T follicular helper cell (primary cell): ENCODE measurements around the gene DIO1.

Source experiments
- DNase-seq: peaks from one replicate; pipeline ENCODE4 v3.0.0-alpha.2; 2020; ENCODE audit warnings: low read depth

DIO1 gene

DNA sequence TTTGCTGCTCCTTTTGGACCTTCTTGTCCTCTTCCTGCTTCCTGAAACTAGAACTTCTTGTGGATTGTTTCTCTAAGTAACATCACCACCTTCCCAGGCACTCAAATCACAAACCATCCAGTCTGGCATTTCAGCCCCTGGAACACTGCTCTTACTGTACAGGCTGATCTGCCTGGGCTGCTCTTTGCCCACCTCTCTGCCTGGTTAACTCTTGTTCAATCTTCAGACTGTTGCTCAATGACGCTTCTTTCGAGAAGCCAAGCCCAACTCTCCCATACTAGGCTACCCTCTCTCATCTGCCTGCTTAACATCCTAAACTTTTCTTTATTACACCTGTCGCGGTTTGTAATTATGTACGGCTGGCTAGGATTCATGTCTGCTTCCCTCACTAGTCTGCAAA, 657 bp downstream of the DIO1 start:
- DNase-seq = no peak

DNA sequence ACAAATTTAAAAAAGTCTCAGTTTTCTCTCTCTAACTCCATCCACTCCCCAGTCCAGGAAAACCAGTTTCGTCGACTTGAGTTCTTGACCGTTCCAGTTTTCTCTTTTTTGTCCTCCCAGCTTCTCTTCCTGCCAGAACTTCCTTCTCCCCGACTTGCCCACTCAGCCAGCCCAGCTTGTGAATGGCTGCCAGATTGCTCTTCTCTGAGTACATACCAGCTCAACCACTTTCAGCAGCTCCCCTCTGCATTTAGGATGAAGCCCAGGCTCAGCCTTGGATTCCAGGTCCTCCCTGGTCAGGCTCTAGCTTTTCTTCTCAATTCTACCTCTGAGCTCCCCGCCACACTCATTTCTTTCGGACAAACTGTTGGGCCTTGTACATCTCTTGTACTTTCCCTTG, 1.4 kb downstream of the DIO1 start:
- DNase-seq = no peak

DNA sequence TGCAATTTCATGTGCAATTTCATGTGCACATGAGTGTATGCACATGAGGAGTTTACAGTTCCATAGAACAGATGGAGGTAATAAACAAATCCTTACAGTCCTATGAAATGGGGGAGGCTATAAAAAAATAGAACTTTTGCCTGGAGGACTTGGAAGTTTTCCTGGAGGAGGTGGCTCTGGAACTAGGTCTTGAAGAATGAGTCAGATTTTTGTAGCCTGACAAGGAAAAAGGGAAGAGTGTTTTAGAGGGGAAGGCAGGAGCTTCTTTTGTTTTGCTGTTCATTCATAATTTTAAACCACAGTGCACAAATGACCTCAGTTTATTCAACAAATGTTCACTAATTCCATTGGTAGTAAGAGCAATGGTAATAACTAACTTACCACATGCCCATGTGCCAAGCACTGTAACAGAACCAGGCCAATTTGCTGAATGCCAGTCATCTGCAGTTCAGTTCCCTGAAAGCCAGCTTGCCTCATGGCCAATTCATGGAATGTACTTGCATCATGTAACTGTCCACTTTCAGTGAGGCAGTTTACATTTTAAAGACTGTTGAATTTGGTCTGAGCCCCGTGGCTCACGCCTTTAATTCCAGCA, 2.7 kb downstream of the DIO1 start:
- DNase-seq = no peak

DNA sequence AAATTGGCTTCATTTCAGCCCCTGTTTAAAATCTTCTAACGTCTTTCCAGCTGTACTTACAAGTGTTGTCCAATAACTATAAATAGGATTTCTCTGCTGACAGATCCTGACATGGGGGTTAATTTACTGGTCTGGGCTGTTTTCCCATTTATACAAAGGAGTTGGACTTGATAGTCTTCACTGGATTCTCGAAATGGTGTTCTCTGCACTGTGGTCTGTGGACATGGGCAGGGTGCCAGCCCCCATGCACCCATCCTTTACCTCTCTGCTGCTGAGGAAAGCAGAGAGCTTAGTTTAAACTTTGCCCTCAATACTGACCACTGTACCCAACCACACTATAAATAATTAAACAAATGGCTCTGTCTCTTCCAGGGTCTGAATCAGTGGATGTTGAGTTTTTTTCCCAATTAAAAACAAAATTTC, 5.2 kb downstream of the DIO1 start:
- no peak for DNase-seq

DNA sequence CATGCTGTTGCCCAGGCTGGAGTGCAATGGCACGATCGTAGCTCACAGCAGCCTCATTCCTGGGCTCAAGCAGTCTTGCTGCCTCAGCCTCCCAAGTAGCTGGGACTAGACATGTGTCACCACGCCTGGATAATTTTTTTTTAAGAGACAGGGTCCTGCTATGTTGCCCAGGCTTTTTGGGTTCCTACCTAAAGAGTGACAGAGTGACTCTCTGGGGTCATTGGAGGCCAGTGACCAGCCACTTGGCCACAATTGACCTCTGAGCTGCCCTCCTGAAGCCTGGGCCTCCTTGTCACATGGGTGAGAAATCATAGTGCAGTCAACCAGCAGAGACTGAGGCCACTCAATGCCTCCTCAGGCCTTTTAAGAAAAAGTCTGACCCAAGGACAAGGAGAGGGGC, 5.7 kb downstream of the DIO1 start:
- DNase-seq = no peak

DNA sequence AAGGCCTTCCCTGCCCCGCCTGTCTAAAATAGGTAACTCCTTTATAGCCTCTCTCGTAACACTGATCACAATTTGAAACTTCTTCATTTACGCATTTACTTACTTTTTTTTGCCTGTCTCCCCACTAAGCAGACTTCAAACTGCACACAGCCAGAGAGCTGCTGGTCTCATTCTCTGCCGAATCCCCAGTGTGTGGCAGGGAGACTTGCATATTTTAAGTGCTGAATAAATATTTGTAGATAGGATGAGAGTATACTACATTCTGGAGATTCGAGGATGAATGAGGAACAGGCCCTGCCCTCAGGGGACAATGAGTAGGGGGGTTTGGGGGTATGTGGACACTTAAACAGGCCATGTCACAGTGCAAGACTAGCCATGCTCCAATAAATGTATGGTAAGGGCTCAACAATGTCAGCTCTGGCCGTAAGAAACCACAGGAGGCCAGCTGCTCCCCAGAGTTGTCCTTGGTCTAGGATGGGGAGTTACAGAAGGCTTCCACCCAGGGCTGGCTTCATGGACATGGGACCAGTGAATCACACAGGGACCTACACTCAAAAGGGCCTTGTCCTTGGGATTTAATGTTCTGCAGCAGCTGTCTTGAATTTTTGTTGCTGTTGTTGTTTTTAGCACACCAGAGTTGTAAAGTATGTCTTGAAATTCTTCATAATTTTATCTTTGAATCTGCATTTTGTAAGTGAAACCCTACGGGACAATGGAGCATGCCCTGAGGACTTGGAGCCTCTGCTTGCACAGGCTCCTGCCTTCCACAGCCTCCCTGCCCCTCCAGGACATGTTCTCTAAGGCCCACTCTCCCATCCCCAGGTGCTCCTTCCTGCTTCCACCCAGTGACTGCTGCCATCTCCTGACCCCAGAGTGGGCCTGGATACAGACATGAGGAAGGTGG, 8.5 kb downstream of the DIO1 start:
- no peak for DNase-seq

DNA sequence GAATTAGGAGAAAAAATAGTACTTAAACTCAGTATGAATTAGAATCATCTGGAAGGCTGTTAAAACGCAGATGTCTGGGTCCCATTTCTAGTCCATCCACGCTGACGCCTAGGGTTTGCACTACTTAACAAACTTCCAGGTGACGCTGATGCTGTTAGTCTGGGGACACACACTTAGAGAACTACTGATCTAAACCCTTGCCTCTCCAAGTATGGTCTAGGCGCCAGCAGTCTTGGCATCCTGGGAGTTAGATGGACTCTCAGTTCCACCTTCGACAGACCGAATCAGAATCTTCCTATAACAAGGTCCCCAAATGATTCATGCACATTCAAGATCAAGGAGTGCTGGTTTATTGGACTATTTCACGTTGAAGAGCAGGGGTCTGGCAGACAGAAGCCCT, 11.5 kb downstream of the DIO1 start:
- no peak for DNase-seq

DNA sequence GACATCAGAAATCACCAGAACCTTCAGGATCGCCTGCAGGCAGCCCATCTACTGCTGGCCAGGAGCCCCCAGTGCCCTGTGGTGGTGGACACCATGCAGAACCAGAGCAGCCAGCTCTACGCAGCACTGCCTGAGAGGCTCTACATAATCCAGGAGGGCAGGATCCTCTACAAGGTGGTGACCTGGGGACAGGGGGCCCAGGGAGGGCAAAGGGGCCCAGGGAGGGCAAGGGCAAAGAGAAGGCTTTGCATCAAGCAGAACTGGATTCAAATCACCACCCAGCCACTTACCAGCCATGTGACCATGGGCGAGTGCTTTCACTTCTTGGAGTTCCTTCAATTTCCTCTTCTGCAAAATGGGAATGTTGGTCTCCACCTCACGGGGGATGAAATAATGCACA, 12.1 kb downstream of the DIO1 start:
- DNase-seq = no peak

DNA sequence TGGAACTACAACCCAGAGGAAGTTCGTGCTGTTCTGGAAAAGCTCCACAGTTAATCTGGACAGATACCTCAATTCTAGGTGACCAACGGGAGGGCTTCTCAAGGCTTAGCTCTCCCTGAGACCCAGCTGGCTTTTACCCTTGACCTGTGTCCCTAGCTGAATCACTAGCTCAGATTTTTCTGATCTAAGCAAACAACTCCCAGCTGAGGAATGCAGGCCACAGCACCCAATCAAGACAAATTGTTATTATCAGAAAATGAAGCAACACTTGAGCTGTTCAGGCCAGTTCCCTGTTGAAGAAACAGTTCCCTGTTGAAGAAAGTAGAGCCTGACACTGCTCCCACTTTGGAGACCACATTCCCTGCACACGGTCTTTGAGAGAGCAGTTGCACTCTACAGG, 16.0 kb downstream of the DIO1 start:
- DNase-seq = no peak

DNA sequence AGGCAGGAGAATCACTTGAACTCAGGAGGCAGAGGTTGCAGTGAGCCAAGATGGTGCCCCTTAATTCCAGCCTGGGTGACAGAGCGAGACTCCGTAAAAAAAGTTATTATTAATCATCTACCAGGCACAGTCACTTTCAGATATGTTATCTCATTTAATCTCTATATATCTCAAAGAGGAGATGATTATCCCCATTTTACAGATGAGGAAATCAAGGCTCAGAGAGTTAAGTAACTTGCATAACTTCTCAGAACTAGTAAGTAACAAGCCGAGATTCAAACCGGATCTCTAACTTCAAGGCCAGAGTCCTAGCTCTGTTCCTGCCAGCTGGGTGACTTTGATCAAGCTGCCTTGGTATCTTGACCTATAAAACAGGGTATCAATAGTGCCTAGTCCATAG, 17.5 kb downstream of the DIO1 start:
- no peak for DNase-seq

DNA sequence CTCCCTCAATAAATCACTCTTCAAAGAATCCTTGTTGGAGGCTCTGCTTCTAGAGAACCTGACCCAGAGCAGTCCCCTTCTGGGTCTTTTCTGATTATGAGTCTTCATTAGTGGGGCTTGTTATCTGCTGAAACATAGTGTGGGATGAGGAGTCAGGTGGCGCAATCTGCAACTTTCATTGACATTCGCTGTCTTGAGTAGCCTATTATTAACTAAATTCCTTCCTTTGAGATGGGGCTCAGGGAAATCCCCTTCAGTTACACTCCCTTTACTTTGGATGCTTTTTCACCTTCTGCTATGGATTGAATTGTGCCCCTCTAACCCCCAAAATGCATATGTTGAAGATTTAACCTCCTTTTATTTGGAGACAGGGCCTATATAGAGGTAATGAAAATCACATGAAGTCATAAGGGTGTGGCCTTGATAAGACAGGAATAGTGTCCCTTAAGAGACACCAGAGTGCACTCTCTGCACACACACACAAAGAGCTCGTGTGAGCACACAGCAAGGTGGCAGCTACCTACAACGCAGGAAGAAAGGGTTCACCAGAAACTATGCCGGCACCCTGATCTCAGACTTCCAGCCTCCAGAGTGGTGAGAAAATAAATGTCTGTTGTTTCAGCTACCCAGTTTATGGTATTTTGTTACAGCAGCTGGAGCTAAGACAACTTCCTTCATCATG, 19.5 kb downstream of the DIO1 start:
- no peak for DNase-seq

DNA sequence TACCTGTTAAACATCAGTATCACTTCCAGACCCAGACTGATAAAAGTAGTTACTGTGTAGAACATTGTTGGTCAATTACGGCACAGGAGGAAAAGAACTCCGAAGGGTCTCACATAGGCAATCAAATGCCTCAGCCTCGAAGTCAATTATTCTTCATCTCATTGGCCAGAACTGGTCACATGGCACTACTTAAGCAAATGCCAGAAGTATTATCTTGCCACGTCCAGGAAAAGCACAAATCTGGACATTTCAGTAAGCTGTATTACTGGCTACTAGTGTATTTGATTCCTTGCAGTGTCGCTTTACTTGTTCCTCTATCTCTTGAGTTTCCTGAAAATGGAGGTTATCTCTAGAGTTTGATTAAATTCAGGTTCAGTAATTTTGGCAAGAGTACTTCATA, 24.4 kb downstream of the DIO1 start:
- DNase-seq = no peak

DNA sequence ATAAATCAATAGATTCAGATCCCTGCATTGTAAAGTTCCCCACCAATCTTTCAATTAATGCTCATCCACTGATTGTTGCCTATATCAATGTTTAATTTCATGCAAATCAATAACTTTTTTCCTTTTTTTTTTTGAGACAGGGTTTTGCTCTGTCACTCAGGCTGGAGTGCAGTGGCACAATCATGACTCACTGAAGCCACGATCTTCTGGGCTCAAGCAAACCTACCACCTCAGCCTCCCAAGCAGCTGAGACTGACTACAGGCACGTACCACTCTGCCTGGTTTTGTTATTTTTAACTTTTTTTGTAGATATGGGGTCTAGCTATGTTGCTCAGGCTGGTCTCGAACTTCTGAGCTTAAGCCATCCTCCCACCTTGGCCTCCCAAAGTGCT, 25.7 kb downstream of the DIO1 start:
- no peak for DNase-seq

DNA sequence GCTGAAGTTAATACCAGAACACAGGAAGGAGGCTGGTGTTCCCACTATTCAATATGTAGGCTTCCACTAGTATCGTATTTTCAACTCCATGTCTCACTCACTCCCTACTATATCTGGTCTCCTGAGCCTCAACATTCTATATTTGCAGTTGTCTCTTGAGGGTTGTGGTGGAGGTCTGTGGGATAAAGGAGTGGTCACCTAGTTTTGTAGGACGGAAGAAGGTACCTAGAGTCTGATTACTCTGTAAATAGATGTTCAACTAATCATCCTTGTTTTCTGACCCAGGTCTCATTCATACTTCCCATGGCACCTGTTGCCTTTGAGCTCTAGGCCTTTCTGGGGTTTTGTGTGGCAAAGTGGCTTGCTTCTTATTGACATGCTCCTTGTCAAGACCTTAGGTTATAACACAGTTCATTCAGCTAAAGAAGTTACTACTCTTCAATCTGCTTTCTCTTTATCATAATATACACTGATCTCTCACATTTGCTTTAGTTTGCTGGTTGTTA, 33.4 kb downstream of the DIO1 start:
- DNase-seq = no peak

DNA sequence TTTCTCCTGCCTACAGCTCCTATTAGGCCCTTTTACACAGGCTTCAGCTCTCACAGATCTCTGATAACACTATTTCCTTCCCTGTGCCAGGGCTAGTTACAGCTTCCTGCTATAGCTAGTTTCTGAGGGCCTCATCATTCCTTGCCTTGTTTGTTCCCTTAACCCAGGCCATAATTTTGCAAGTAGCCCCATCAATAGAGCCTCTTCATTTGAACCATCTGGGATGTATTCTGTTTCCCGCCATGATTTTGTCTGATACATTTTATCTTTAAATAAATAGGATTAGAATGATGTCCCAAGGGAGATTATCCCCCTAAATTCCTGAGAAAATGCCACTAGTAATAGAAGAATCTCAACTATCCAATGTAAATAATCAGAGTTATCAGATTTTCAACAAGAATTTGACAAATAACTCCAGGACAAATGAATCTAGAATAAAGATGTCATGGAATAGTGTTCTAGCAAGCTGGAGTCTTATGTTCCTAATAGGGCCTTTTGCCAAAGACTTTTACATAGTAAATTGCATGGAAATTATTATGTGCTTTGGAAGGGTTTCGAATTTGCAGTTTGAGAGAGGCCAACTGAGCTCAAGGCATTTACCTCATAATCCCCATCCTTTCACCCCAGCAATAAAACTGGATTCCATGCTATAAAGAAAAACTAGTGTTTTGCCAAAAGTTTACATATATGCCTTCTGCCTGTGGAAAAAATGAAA, 35.4 kb downstream of the DIO1 start:
- no peak for DNase-seq

DNA sequence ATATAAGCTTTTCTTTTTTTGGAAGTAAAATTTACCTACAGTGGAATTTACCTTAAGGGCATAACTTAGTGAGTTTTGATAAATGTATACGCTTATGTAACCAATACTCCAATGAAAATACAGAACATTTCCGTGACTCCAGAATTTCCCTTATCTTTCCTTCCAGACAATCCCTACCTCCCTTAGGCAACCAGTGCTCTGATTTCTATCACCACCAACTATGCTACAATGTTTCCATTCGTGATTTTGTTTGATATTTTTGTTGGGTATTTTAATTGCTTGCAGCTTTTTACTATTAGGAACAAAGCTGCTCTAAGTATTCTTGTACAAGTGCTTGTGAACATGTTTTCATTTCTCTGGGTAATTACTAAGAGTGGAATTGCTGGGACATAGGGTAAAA, 36.9 kb downstream of the DIO1 start:
- DNase-seq = no peak

DNA sequence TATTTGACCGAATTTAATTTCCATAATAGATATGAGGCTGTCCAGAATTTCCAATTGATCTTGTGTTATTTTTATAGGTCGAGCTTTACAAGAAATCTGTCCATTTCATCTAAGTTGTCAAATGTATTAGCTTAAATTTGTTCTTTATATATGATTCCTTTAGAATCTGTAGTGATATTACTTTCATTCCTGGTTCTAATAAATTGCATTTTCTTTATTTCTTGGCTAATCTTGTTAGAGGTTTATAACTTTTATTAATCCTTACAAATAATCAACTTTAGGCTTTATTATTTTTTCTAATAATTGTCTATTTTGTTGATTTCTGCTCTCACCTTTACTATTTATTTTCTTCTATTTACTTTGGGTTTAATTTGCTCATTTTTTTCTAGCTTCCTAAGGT, 37.5 kb downstream of the DIO1 start:
- DNase-seq = no peak

DNA sequence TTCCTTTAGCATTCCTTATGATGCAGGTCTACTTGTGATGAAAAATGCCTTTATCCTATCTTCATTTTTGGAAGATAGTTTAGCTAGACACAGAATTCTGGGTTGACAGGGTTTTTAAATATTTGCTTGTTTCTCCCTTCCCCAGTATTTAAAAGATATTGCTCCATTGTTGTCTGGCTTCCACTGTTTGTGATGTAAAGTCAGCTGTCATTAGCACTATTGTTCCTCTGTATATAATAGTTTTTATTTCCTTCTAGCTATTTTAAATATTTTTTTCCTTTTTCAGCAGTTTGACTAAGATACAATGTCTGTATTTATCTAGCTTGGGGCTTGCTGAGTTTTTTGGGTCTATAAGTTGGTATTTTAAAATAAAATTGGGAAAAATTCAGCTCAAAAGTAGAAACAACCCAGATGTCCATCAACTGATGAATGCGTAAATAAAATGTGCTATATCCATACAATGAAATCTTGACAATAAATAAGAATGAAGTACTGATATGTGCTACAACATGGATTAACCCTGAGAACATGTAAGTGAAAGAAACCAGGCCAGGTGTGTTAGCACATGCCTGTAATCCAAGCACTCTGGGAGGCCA, 40.3 kb downstream of the DIO1 start:
- DNase-seq = no peak

DNA sequence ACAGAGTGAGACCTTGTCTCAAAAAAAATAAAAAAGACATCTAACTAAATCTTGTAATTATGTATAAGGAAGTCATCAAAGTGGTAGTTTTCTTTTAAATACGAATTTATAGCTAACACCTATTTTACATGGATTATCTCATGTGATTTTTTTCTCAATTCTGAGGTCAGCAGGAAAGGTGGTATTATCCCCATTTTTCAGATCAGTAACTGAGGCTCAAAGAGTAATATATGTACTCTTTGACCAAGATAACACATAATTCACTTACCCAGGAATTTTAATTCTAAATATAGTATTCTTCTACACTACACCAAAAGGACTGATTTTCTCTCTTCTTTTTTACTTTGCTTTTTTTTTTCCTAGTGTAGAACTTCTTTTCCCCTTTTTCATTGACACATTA, 42.4 kb downstream of the DIO1 start:
- DNase-seq = no peak

DNA sequence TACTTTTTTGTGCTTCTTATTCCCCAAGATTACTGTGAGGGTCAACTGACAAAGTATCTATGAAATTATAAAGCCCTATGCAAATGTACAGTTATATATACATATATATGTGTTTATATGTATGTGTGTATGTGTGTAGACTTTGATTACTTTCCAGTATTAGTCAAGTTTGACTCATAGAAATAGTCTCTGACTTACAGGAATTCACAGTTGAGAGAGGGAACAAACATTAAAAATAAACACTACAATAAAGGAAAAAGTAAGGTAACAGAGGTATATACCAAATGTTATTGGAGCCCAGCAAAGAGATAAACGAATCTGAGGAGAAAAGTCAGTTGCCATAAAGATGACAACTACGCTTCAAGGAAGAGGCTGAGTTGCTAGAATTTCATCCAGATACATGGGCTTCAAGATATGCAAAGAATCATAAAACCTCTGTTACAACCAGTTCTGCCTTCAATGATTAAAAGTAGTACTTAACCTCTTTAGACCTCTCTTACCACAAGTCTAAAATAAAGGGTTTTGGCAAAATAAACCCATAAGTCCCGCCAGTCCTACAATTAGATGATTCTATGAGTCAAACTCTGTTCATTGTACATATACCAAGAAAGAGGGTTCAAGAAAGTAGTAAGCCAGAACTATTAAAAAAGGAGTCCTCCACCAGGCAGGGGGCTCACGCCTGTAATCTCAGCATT, 44.3 kb downstream of the DIO1 start:
- no peak for DNase-seq
